ENCODE measurements around the gene KCNH4.

KCNH4 gene

GRCh38 chr17:42116705-42117396 is 64.1 kb downstream of the KCNH4 start:
- Mint-ChIP-seq H3K27me3 (ENCODE audit: low read depth) (peaks cover 4% of the 10 kb centered on the region), H3K9me3 (no peaks in the 10 kb centered on the region), H3K4me3 (peak overlapping the region; percentile 38 to 50 (median 43)), H3K36me3 (ENCODE audit: low read depth) (peaks cover 11% of the 10 kb centered on the region), H3K27ac (peak overlapping the region in 2 of 3 experiments; percentile 0 to 1), H3K4me1 (peaks cover 32% of the 10 kb centered on the region)
- TF ChIP-seq, protein P1, sequence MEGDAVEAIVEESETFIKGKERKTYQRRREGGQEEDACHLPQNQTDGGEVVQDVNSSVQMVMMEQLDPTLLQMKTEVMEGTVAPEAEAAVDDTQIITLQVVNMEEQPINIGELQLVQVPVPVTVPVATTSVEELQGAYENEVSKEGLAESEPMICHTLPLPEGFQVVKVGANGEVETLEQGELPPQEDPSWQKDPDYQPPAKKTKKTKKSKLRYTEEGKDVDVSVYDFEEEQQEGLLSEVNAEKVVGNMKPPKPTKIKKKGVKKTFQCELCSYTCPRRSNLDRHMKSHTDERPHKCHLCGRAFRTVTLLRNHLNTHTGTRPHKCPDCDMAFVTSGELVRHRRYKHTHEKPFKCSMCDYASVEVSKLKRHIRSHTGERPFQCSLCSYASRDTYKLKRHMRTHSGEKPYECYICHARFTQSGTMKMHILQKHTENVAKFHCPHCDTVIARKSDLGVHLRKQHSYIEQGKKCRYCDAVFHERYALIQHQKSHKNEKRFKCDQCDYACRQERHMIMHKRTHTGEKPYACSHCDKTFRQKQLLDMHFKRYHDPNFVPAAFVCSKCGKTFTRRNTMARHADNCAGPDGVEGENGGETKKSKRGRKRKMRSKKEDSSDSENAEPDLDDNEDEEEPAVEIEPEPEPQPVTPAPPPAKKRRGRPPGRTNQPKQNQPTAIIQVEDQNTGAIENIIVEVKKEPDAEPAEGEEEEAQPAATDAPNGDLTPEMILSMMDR (IDR thresholded peaks at IDR 0.05; ENCODE audit: unreplicated experiment in 3 of 3): peak; percentile 83 to 86 (median 86)

DNA sequence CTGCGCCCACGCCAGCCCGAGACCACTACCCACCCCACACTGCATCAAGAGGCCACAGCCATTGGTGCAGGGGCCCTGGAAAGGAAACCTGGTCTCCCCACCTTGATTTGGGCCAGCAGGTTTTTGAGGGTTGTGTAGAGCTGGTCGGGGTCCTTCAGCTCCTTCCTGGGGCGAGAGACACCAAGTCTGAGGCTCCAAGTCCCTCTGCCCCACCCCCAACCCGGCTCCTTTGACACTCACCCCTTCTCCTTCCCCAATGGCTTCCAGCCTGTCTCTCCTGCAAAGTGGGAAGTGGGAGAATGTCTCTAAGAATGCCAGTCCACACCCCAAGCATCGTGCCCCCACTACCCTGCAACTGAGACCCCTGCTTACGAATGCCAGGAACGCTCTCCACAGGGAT is 66.8 kb downstream of the KCNH4 start:
- TF ChIP-seq, protein P1 (IDR thresholded peaks at IDR 0.05; ENCODE audit: unreplicated experiment in 3 of 3): no peak
- Mint-ChIP-seq H3K4me3 (no peak overlapping the region), H3K4me1 (peaks cover 22% of the 10 kb centered on the region), H3K9me3 (no peaks in the 10 kb centered on the region), H3K36me3 (ENCODE audit: low read depth) (peaks cover 11% of the 10 kb centered on the region), H3K27me3 (ENCODE audit: low read depth) (peaks cover 4% of the 10 kb centered on the region), H3K27ac (no peak overlapping the region)

DNA sequence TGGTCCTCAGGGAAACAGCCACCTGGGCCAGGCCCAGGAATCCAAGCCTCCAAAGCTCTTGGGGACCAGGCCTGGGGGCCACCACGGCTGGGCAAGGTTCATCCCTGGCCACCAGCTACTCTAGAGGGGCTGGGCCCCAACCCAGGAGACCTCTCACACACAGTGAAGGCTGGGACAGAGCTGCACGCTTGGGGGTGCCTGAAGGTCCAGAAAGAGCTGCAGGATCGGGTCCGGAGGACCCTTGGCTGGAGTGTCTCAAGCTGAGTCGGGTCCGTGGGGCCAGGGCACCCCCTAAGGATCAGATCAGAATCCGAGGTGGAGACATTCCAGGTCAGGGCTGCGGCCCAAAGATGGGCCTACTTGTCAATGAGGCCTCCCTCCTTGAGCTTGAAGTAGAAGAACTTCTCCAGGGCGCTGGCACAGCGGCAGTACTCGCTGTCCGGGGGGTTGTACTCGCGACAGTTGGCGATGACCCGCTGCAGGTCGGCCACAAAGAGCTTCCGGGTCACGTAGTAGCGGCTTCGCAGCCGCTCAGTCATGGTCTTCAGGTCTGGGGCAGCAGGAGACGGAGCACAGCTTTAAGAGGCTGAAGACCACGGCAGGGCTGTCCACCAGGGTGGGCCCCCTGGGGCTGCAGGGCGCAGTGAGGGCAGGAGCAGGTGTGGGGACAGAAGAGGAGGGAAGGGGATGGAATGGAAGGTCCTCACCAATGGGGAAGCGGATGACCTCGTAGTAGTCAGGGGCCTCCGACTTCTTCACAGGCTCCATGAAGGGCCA is 67.5 kb downstream of the KCNH4 start:
- no peak overlapping the region for H3K27ac Mint-ChIP-seq
- H3K27me3 Mint-ChIP-seq (ENCODE audit: low read depth): peaks cover 4% of the 10 kb centered on the region
- peaks cover 9% of the 10 kb centered on the region for H3K36me3 Mint-ChIP-seq (ENCODE audit: low read depth)
- TF ChIP-seq, protein P1 (IDR thresholded peaks at IDR 0.05; ENCODE audit: unreplicated experiment in 3 of 3): no peak
- H3K9me3 Mint-ChIP-seq: no peaks in the 10 kb centered on the region
- no peak overlapping the region for H3K4me3 Mint-ChIP-seq
- H3K4me1 Mint-ChIP-seq: peaks cover 19% of the 10 kb centered on the region

GRCh38 chr17:42112552-42113176 is 68.3 kb downstream of the KCNH4 start, which contains the start of gene DHX58:
Gene DHX58, minus strand, starts transcription at chr17:42112714. Its CDS starts 822 bp downstream, at chr17:42111892.
- Mint-ChIP-seq H3K9me3 (no peaks in the 10 kb centered on the region), H3K4me3 (peak within 1 kb of the TSS; percentile 23 to 85 (median 80)), H3K4me1 (peaks cover 18% of the 10 kb centered on the region), H3K27me3 (ENCODE audit: low read depth) (peaks cover 11% of the 10 kb centered on the region), H3K27ac (peak within 1 kb of the TSS; percentile 48 to 85 (median 84)), H3K36me3 (ENCODE audit: low read depth) (peaks cover 8% of the 10 kb centered on the region)
- TF ChIP-seq, protein P1 (IDR thresholded peaks at IDR 0.05; ENCODE audit: unreplicated experiment in 3 of 3): no peak

GRCh38 chr17:42111871-42112551 is 68.9 kb downstream of the KCNH4 start:
- H3K4me1 Mint-ChIP-seq: peaks cover 18% of the 10 kb centered on the region
- peaks cover 6% of the 10 kb centered on the region for H3K36me3 Mint-ChIP-seq (ENCODE audit: low read depth)
- H3K9me3 Mint-ChIP-seq: no peaks in the 10 kb centered on the region
- TF ChIP-seq, protein P1 (IDR thresholded peaks at IDR 0.05; ENCODE audit: unreplicated experiment in 3 of 3): no peak
- peaks cover 12% of the 10 kb centered on the region for H3K27me3 Mint-ChIP-seq (ENCODE audit: low read depth)
- peak overlapping the region; percentile 23 to 85 (median 80) for H3K4me3 Mint-ChIP-seq
- H3K27ac Mint-ChIP-seq: peak overlapping the region; percentile 20 to 85 (median 84)

Data from nephron (organoid).